HG03066 (cell line): Measurements from ENCODE around the gene MAFF.

Experiments
- ATAC-seq: cut with Tn5 transposase; IDR thresholded peaks from one replicate; pipeline ENCODE4 v1.9.1; 2021; ENCODE audit warnings: low read depth; ENCODE audit not compliant: unreplicated experiment

The MAFF gene

GRCh38 chr22:38244106-38244505 lies 42.3 kb downstream of the MAFF start:
- ATAC-seq = no peak

- no peak for ATAC-seq
Observed at GRCh38 chr22:38246046-38246658, 44.4 kb downstream of the MAFF start.

GRCh38 chr22:38246692-38247091 lies 44.9 kb downstream of the MAFF start:
- no peak for ATAC-seq

GRCh38 chr22:38247713-38248112 lies 45.9 kb downstream of the MAFF start:
- no peak for ATAC-seq

GRCh38 chr22:38248280-38248679 lies 46.5 kb downstream of the MAFF start:
- no peak for ATAC-seq

GRCh38 chr22:38249301-38249700 lies 47.5 kb downstream of the MAFF start:
- no peak for ATAC-seq

GRCh38 chr22:38249803-38250642 lies 48.2 kb downstream of the MAFF start:
- no peak for ATAC-seq

- ATAC-seq = no peak
Observed at GRCh38 chr22:38250643-38251340, 49.0 kb downstream of the MAFF start.

GRCh38 chr22:38251341-38251692 lies 49.5 kb downstream of the MAFF start:
- no peak for ATAC-seq

- ATAC-seq = no peak
Observed at GRCh38 chr22:38255697-38256096, 53.9 kb downstream of the MAFF start.

GRCh38 chr22:38257181-38257580 lies 55.4 kb downstream of the MAFF start:
- no peak for ATAC-seq

GRCh38 chr22:38257650-38258250 lies 56.0 kb downstream of the MAFF start:
- no peak for ATAC-seq

- no peak for ATAC-seq
Observed at GRCh38 chr22:38258895-38259294, 57.1 kb downstream of the MAFF start.

GRCh38 chr22:38259370-38259769 lies 57.6 kb downstream of the MAFF start:
- ATAC-seq = no peak

GRCh38 chr22:38260761-38261681 lies 59.2 kb downstream of the MAFF start:
- ATAC-seq = peak; percentile 10

- ATAC-seq = no peak
Observed at GRCh38 chr22:38262051-38262795, 60.4 kb downstream of the MAFF start.

GRCh38 chr22:38264322-38264843 lies 62.6 kb downstream of the MAFF start:
- no peak for ATAC-seq
